AG04449 (cell line): ENCODE results near the gene GNG3.

Source experiments
- CTCF ChIA-PET: fragments of 350-600 bp; formaldehyde crosslinking; extraction: SDS; loops from one replicate; lab custom pipeline; 2021; ENCODE audit warnings: antibody characterized with exemption; lab: Yijun Ruan, JAX
- POLR2A ChIA-PET: fragments of 400-600, 350-600 bp; formaldehyde crosslinking; extraction: SDS; loops from one replicate; lab custom pipeline; 2020; ENCODE audit warnings: antibody characterized with exemption, inconsistent platforms; lab: Yijun Ruan, JAX
- DNase-seq: peaks from one replicate; pipeline ENCODE4 v3.0.0-alpha.2; 2010; ENCODE audit warnings: low read depth, low spot score
- H3K4me3 ChIP-seq: 2 replicates; pipeline ENCODE4 v1.5.1; 2011; ENCODE audit warnings: low read depth, mild to moderate bottlenecking, control low read depth, low read length
- CTCF ChIP-seq: IDR thresholded peaks from one replicate; pipeline ENCODE4 v1.5.1; 2011; ENCODE audit warnings: mild to moderate bottlenecking, moderate library complexity, low read length, control low read depth, inconsistent platforms; ENCODE audit not compliant: insufficient read depth; ENCODE audit errors: missing control alignments

Gene GNG3

GRCh38 chr11:62708392-62708791 lies 916 bp downstream of the GNG3 start:
- CTCF ChIA-PET: interaction anchor here (1.1 to 11.2 kb wide), 4 partner anchors 8 to 37 kb away, joined by 3 to 152 read pairs (median 4); partner anchors contain the start of gene LRRN4CL
- POLR2A ChIA-PET: interaction anchor here (1.1 to 4.5 kb wide), 6 partner anchors 16 to 308 kb away, joined by 3 to 24 read pairs (median 4); partner anchors contain the start of genes C11orf98, CSKMT, HNRNPUL2 and LRRN4CL
- no peak for TF ChIP-seq CTCF
- DNase-seq: no peak
- no peak overlapping the region; the same call in 1 of the 2 replicates for H3K4me3 ChIP-seq

- peak overlapping the region; percentile 62 for H3K4me3 ChIP-seq
- no peak for DNase-seq
- ChIA-PET CTCF (interaction anchor here (1.1 to 11.2 kb wide), 5 partner anchors 8 to 37 kb away, joined by 3 to 152 read pairs (median 3); partner anchors contain the start of gene LRRN4CL), POLR2A (interaction anchor here (1.0 to 4.5 kb wide), 6 partner anchors 16 to 308 kb away, joined by 3 to 24 read pairs (median 5); partner anchors contain the start of genes C11orf98, CSKMT, HNRNPUL2 and LRRN4CL)
- no peak for TF ChIP-seq CTCF
These were observed 1.3 kb downstream of the GNG3 start for GRCh38 chr11:62708793-62709192.

- POLR2A ChIA-PET: interaction anchor here (1.0 to 4.5 kb wide), 7 partner anchors 18 to 309 kb away, joined by 3 to 24 read pairs (median 4); partner anchors contain the start of genes C11orf98, CSKMT, HNRNPUL2 and LRRN4CL
These were observed 1.9 kb downstream of the GNG3 start for GRCh38 chr11:62709247-62710000.

GRCh38 chr11:62710001-62710345 lies 2.5 kb downstream of the GNG3 start:
- no peak for DNase-seq
- H3K4me3 ChIP-seq: peak overlapping the region; percentile 51
- CTCF ChIA-PET: interaction anchor here (1.1 to 11.2 kb wide), 3 partner anchors 9 to 29 kb away, joined by 3 to 152 read pairs (median 4); partner anchors contain the start of gene LRRN4CL
- POLR2A ChIA-PET: interaction anchor here (1.0 to 4.5 kb wide), 5 partner anchors 17 to 131 kb away, joined by 3 to 24 read pairs (median 4); partner anchors contain the start of genes C11orf98, CSKMT, HNRNPUL2 and ZBTB3
- TF ChIP-seq CTCF: no peak

More at GRCh38 chr11:62709247-62710000, 1.9 kb downstream of the GNG3 start:
- no peak for TF ChIP-seq CTCF
- peak; percentile 76 for DNase-seq
- CTCF ChIA-PET: interaction anchor here (1.1 to 11.2 kb wide), 4 partner anchors 10 to 36 kb away, joined by 3 to 152 read pairs (median 4); partner anchors contain the start of gene LRRN4CL
- peak overlapping the region; percentile 62 for H3K4me3 ChIP-seq

- ChIA-PET CTCF (no interaction called here), POLR2A (no interaction called here)
- H3K4me3 ChIP-seq: no peak overlapping the region
- no peak for DNase-seq
- no peak for TF ChIP-seq CTCF
These were observed 4.9 kb downstream of the GNG3 start for GRCh38 chr11:62712276-62712812.
